NCI-H2196 (cell line): ENCODE data around the gene MYL10.
"Not testable (repeated sequence)": the region's sequence is repeated elsewhere in the genome, so short reads cannot be mapped to it uniquely, and the experiment has no call there.

Experiments
- DNase-seq: peaks from one replicate; lab custom pipeline; 2025; ENCODE audit not compliant: unreplicated experiment; lab: John Stamatoyannopoulos, UW

Gene MYL10

GRCh38 chr7:101620395-101620794, 8.7 kb downstream of the MYL10 start:
- DNase-seq, result no peak

GRCh38 chr7:101618916-101619315, 10.2 kb downstream of the MYL10 start:
- no peak for DNase-seq

DNA sequence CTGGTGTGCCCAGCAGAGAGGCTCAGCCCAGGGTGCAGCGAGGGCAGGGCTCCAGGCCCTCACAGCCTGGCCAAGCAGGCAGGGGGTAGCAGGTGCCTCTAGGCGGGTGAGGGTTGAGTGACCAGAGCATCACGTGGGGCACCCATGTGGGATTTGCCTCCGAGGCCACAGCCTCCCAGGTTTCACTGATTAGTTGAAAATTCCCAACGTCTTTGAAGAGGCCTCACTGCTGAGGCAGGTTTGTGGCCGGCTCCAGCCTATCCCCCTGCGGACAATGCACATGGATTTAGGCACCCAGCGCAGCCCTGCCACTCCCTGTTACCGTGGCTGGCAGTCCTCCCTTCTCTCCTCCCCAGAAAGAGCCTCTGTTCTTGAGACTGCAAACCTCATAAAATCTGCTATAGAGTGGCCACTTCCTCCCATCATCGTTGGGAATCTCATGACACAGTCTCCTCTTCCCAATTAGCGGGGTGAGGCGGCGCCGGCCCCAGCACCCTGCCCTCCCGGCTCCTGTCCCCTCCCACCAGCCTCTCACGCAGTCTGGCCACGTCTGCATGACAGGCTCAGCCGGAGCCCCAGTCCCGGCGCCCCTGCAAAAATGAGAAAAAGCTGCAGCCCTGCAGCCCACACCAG, 10.8 kb downstream of the MYL10 start:
- DNase-seq, result no peak

DNA sequence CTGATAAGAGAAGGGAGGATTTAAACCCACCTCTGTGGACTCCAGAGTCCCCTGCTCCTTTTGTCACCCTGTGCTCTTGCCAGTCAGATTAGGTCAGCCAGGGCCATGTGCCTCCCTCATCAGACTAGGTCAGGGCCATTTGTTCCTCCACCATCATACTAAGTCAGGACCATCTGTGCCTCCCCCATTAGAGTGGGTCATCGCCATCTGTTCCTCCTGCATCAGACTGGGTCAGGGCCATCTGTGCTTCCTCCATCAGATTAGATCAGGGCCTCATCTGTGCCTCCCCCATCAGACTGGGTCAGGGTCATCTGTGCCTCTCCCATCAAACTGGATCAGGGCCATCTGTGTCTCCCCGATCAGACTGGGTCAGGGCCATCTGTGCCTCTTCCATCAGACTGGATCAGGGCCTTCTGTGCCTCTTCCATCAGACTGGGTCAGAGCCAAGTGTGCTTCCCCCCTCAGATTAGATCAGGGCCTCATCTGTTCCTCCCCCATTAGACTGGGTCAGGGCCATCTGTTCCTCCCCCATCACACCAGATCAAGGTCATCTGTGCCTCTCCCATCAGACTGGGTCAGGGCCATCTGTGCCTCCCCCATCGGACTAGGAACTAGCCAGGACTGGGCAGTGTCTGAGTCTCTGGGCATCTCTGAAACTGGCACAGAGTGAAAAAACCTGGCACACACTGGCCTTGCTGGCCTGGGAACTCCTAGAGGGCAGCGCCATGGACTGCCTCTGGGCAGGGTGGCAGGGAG, 11.5 kb downstream of the MYL10 start:
- no peak for DNase-seq

DNA sequence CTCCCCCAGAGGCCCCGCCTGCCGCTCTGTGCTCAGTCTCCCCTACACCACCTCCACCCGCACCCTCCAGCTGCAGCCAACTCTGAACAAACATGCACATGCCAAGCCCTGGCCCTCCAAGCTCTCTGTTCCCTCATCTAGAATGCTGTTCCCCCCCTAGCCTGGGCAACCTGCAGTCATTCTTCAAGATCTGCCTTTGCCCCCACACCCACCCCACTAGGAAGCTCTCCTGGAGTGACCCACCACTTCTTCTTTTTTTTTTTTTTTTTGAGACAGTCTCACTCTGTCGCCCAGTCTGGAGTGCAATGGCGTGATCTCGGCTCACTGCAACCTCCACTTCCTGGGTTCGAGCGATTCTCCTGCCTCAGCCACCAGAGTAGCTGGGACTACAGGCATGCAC, 13.7 kb downstream of the MYL10 start:
- no peak for DNase-seq

- DNase-seq, result no peak
Observed at GRCh38 chr7:101614939-101615302, 14.2 kb downstream of the MYL10 start.

- DNase-seq, result no peak
Observed at GRCh38 chr7:101614098-101614938, 14.8 kb downstream of the MYL10 start.

DNA sequence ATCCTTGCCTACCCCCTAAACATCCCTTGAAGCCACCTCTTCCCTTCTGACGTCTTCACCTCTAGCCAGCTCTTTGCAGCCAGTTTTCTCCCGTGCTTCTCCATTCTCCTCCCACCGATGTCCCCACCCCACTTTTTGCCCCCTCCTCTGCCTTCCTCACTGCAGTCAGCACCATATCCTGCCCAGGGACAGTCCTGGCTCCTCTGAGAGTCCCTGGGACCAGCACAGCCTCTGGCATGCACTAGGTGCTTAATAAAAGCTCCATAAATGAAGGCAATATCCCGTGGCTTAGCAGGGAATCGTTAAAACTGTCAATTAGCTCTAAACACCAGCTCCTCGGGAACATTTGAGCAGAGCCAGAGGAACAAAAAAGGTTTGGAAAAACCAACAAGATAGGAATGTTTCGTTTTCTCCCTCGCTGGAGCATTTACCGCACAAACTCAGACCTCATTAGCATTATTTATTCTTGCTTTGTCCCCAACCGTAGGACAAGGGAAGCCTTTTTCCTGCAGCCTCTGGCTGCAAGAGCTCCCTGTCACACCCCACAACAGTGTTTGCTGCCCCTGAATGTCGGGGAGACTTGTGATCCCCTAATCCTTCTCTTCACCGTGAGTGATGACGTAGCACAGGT, 16.1 kb downstream of the MYL10 start:
- DNase-seq, result no peak

DNA sequence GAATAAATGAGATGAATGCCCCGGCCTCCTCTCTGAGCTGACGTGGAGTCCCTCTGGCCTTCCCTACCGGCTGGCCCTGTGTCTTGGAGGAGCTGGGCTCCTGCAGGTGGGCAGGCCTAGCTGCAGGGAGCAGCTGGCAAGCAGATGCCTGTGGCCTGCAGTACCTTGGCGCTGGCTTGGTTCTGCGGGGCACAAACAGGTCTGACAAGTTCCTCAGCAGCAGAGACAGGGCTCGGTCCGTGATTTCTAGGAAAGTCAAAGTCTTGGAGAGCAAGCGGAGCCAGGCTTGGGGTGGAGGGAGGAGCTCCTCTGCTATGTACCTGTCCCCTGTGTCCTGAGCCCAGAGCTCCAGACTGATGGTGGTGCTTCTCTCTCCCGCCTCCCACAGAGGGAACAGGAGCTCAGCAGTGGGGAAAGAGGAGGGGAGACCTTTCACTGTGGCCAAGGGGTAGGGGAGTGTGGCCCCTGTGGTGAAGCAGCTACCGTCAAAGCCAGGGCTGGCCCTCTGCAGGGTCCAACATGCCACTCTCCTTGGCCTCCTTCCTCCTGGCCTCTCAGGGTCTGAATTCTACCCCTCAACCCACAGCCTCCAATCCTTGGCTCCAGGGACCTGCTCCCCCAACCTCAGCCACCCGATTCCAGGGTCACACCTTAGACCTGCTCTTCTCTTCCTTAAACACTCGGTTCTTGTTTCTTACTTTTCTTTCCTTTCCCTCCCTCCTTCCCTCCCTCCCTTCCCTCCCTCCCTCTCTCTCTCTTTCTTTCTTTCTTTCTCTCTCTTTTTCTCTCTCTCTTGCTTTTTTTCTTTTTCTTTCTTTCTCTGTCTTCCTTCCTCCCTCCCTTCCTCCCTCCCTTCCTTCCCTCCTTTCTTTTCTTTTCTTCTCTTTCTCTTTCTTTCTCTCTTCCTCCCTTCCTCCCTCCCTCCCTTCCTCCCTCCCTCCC, 20.1 kb downstream of the MYL10 start:
- peak; percentile 80 for DNase-seq

- DNase-seq, result no peak
Observed at GRCh38 chr7:101606498-101606923, 22.6 kb downstream of the MYL10 start.

DNA sequence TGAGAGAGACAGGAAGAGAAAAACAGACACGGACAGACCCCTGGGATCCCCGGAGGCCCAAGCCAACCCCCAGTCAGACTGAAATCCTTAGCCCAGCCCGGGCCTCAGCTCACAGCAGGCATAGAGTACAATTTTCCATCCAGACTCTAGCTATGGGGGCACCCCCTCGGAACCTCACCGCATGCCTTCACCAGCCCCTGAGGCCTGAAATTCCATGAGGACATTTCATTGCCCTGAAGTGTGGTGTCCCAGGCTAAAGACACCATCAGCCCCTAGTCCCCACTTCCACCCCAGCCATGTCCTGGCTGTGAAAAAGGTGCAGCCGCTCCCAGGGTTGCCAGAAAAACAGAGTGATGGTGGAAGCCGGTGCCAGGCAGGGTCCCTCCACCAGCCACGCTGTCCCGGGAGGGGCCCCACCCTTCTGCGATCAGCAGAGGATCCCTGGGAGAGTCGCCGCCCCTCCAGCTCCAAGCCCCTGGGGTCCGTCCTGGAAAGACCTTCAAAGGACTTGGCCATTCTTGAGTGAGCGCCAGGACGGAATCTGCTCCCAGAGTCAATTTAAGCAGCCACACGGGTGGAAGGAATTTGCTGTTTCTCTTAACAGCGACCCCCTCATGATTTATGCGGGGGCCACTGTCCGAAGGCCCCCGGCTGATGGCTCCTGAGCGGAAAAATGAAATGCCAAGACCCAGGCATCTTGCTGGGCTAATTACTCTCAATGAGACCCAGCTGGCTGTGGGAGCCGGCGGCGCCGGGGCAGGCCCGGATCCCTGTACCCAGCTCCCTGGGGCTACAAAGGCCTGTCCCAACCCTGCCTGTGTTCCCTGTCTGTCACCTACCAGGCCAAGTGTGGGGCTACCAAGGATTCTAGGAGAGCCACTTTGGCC, 23.2 kb downstream of the MYL10 start:
- DNase-seq, result no peak

- not testable (repeated sequence) for DNase-seq
Observed at GRCh38 chr7:101604934-101605332, 24.2 kb downstream of the MYL10 start.

GRCh38 chr7:101604331-101604933, 24.7 kb downstream of the MYL10 start:
- DNase-seq, result no peak

DNA sequence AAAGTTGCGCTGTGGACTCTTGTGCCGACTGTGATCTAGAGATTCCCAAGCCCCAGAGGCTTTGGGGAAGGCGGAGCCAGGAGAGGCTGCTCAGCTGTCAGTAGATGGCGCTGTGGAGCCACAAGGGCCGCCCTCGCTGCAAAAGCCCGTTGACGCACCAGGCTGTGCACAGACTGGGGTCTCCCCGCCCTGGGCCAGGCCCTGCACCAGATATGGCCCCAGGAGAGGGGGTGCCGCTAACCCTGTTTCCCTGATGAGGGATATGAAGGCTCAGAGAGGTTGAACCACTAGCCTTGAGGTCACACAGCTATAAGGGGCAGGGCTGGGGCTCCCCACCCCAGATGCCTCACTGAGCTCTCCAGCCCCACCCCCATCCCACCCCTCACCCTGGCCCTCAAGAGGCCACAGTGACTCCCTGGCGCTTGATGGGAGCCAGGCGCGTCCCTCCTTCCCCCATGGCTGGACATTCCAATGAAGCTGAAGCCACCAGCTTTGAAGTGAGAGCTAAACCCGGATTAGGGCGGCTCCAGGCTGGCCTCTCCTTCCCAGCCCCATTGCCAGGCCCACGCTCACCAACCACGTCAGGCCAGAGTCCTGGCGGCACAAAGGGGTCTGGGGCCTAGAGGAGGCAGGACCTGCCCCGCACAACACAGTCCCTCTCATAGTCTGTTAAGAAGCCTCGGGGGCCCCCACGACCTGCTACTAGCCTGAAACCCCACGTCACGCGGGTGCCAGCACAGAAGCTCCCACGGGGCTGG, 26.4 kb downstream of the MYL10 start:
- peak; percentile 86 for DNase-seq

GRCh38 chr7:101602082-101602481, 27.0 kb downstream of the MYL10 start:
- DNase-seq, result no peak

- DNase-seq, result no peak
Observed at GRCh38 chr7:101599787-101600186, 29.3 kb downstream of the MYL10 start.

GRCh38 chr7:101598986-101599771, 29.9 kb downstream of the MYL10 start:
- no peak for DNase-seq
